Measurements from ENCODE around the gene FKBP7.

DNA sequence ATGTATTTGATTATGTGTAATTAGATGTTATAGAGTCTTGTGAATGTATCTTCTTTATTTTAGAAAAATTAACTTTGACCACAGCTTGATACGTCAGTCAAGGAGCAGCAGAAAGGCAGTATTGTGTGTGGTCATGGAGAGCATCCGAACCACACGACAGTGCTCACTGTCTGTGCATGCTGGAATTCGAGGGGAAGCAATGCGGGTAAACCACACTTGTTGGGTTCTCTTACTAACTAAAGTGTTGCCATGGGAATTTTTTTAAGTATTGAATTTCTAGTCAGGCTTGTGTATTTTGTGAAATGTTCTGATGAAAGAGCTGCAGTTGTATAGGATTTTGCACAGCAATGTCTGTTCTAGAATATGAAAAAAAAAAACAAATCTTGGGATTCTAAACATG, 22.5 kb downstream of the FKBP7 start:
- no peak for TF ChIP-seq EHMT2 (IDR thresholded peaks at IDR 0.05; ENCODE audit: borderline replicate concordance, low read depth, low read length)
- TF ChIP-seq TCF7L2 (IDR thresholded peaks at IDR 0.05; ENCODE audit: low read depth, low read length), result no peak
- TF ChIP-seq, protein P1, sequence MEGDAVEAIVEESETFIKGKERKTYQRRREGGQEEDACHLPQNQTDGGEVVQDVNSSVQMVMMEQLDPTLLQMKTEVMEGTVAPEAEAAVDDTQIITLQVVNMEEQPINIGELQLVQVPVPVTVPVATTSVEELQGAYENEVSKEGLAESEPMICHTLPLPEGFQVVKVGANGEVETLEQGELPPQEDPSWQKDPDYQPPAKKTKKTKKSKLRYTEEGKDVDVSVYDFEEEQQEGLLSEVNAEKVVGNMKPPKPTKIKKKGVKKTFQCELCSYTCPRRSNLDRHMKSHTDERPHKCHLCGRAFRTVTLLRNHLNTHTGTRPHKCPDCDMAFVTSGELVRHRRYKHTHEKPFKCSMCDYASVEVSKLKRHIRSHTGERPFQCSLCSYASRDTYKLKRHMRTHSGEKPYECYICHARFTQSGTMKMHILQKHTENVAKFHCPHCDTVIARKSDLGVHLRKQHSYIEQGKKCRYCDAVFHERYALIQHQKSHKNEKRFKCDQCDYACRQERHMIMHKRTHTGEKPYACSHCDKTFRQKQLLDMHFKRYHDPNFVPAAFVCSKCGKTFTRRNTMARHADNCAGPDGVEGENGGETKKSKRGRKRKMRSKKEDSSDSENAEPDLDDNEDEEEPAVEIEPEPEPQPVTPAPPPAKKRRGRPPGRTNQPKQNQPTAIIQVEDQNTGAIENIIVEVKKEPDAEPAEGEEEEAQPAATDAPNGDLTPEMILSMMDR (CRISPR knock-in tag; IDR thresholded peaks at IDR 0.05), result no peak
- TF ChIP-seq, protein P2, sequence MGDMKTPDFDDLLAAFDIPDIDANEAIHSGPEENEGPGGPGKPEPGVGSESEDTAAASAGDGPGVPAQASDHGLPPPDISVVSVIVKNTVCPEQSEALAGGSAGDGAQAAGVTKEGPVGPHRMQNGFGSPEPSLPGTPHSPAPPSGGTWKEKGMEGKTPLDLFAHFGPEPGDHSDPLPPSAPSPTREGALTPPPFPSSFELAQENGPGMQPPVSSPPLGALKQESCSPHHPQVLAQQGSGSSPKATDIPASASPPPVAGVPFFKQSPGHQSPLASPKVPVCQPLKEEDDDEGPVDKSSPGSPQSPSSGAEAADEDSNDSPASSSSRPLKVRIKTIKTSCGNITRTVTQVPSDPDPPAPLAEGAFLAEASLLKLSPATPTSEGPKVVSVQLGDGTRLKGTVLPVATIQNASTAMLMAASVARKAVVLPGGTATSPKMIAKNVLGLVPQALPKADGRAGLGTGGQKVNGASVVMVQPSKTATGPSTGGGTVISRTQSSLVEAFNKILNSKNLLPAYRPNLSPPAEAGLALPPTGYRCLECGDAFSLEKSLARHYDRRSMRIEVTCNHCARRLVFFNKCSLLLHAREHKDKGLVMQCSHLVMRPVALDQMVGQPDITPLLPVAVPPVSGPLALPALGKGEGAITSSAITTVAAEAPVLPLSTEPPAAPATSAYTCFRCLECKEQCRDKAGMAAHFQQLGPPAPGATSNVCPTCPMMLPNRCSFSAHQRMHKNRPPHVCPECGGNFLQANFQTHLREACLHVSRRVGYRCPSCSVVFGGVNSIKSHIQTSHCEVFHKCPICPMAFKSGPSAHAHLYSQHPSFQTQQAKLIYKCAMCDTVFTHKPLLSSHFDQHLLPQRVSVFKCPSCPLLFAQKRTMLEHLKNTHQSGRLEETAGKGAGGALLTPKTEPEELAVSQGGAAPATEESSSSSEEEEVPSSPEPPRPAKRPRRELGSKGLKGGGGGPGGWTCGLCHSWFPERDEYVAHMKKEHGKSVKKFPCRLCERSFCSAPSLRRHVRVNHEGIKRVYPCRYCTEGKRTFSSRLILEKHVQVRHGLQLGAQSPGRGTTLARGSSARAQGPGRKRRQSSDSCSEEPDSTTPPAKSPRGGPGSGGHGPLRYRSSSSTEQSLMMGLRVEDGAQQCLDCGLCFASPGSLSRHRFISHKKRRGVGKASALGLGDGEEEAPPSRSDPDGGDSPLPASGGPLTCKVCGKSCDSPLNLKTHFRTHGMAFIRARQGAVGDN (CRISPR knock-in tag; IDR thresholded peaks at IDR 0.05), result no peak
- no peak for TF ChIP-seq HNRNPL (IDR thresholded peaks at IDR 0.05; ENCODE audit: low read depth, low read length)
- TF ChIP-seq ZNF335 (CRISPR knock-in tag; IDR thresholded peaks at IDR 0.05), result no peak
- no peak for TF ChIP-seq MEF2D (CRISPR knock-in tag; IDR thresholded peaks at IDR 0.05)
- no peak for TF ChIP-seq ZNF75D (CRISPR knock-in tag; IDR thresholded peaks at IDR 0.05; ENCODE audit: borderline replicate concordance)
